Left ventricle myocardium inferior (tissue), 1 donor: ENCODE data around the gene CCDC89. TPM values are rescaled to one million over a fixed set of nuclear protein-coding genes. Genes with fewer than 3 reads are reported as not detected.
"Not testable (repeated sequence)": the region's sequence is repeated elsewhere in the genome, so short reads cannot be mapped to it uniquely, and the experiment has no call there.

Experiments
- DNase-seq: peaks from one replicate; pipeline ENCODE4 v3.0.0-alpha.2; 2020
- H3K27ac ChIP-seq: fragments of 200-600 bp; replicated peaks from 2 replicates; pipeline ENCODE4 v1.8.0; 2021
- H3K27me3 ChIP-seq: fragments of 200-600 bp; 2 replicates; pipeline ENCODE4 v1.8.0; 2021; ENCODE audit warnings: low read depth
- H3K36me3 ChIP-seq: fragments of 200-600 bp; 2 replicates; pipeline ENCODE4 v1.8.0; 2021
- H3K4me1 ChIP-seq: fragments of 200-600 bp; 2 replicates; pipeline ENCODE4 v1.8.0; 2021
- H3K4me3 ChIP-seq: fragments of 200-600 bp; 2 replicates; pipeline ENCODE4 v1.8.0; 2021; ENCODE audit warnings: mild to moderate bottlenecking, moderate library complexity
- H3K9me3 ChIP-seq: fragments of 200-600 bp; replicated peaks from 2 replicates; pipeline ENCODE4 v1.8.0; 2021
- intact Hi-C: fragments of 100-400 bp; cut with micrococcal nuclease; formaldehyde crosslinking; loops from one replicate; pipeline ENCODE4 v1.11.0; 2022
- total RNA-seq: library from RNA; stranded (reverse); fragmentation: NEBNext Ultra II Directional; extraction: Animal tissue kit (Norgen Biotek cat#: 25700); gene quantifications from one replicate; pipeline ENCODE4 v1.2.1, GENCODE V29; 2021
- TF ChIP-seq, protein P1 (sequence below): fragments of 200-600 bp; IDR thresholded peaks from 2 replicates; pipeline ENCODE4 v1.8.0; 2021; ENCODE audit warnings: antibody characterized with exemption, mild to moderate bottlenecking, borderline replicate concordance
- donor health status: DM: no; HTN: yes; CAD: no; lungs with severe emphysema.

The CCDC89 gene
- total RNA-seq, 1 donor from 2014 or later, result 0.63 TPM

- peaks cover 56% of the 10 kb centered on the region for H3K36me3 ChIP-seq
- H3K4me3 ChIP-seq, result no peak overlapping the region
- TF ChIP-seq, protein P1, sequence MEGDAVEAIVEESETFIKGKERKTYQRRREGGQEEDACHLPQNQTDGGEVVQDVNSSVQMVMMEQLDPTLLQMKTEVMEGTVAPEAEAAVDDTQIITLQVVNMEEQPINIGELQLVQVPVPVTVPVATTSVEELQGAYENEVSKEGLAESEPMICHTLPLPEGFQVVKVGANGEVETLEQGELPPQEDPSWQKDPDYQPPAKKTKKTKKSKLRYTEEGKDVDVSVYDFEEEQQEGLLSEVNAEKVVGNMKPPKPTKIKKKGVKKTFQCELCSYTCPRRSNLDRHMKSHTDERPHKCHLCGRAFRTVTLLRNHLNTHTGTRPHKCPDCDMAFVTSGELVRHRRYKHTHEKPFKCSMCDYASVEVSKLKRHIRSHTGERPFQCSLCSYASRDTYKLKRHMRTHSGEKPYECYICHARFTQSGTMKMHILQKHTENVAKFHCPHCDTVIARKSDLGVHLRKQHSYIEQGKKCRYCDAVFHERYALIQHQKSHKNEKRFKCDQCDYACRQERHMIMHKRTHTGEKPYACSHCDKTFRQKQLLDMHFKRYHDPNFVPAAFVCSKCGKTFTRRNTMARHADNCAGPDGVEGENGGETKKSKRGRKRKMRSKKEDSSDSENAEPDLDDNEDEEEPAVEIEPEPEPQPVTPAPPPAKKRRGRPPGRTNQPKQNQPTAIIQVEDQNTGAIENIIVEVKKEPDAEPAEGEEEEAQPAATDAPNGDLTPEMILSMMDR, result no peak
- H3K4me1 ChIP-seq, result peaks cover 68% of the 10 kb centered on the region
- no peaks in the 10 kb centered on the region for H3K27me3 ChIP-seq
- DNase-seq, result no peak
- H3K27ac ChIP-seq, result no peak overlapping the region
- intact Hi-C loops, result no loop called here
- H3K9me3 ChIP-seq, result no peaks in the 10 kb centered on the region
Measured at GRCh38 chr11:85658180-85658579, 27.8 kb downstream of the CCDC89 start.

DNA sequence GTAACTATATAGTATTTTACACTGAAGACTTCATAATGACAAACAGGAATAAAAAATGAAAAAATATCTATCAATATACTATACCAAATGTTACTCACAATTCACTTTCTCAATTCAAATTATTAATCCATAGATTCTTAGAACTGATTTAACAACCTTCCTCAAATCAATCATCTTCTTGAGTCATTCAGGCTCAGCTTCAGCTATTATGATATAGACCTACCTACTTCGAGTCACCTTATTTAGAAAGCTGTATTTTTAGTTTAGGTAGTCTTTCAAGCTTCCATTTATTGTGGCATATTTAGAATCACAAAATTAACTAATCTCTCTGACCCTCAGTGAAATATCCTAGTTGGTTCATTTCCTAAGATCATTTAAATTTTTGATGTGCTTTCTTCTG, 29.2 kb downstream of the CCDC89 start:
- Histone ChIP-seq H3K27me3 (no peaks in the 10 kb centered on the region), H3K4me1 (peaks cover 65% of the 10 kb centered on the region), H3K9me3 (no peaks in the 10 kb centered on the region), H3K4me3 (no peak overlapping the region), H3K27ac (no peak overlapping the region), H3K36me3 (peaks cover 58% of the 10 kb centered on the region)
- TF ChIP-seq, protein P1, result no peak
- no peak for DNase-seq
- intact Hi-C loops, result no loop called here

DNA sequence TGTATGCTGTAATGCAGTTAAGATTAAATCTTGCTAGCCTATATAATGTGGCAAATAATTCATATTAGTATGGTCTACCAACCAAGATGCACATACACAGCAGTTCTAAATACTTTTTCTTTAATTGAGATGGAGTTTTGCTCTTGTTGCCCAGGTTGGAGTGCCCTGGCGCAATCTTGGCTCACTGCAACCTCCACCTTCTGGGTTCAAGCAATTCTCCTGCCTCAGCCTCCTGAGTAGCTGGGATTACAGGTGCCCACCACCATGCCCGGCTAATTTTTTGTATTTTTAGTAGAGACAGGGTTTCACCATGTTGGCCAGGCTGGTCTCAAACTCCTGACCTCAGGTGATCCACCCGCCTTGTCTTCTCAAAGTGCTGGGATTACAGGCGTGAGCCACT, 31.7 kb downstream of the CCDC89 start:
- DNase-seq, H3K27ac ChIP-seq, H3K9me3 ChIP-seq, intact Hi-C loops, H3K4me3 ChIP-seq, H3K27me3 ChIP-seq: not testable (repeated sequence)
- H3K36me3 ChIP-seq, result peaks cover 55% of the 10 kb centered on the region
- H3K4me1 ChIP-seq, result peaks cover 42% of the 10 kb centered on the region

GRCh38 chr11:85652786-85653447, 33.1 kb downstream of the CCDC89 start:
- DNase-seq, result no peak
- no peaks in the 10 kb centered on the region for H3K27me3 ChIP-seq
- H3K4me1 ChIP-seq, result peaks cover 42% of the 10 kb centered on the region
- intact Hi-C loops, result no loop called here
- H3K27ac ChIP-seq, result no peak overlapping the region
- TF ChIP-seq, protein P1, result no peak
- H3K4me3 ChIP-seq, result no peak overlapping the region
- no peaks in the 10 kb centered on the region for H3K9me3 ChIP-seq
- peaks cover 46% of the 10 kb centered on the region for H3K36me3 ChIP-seq

DNA sequence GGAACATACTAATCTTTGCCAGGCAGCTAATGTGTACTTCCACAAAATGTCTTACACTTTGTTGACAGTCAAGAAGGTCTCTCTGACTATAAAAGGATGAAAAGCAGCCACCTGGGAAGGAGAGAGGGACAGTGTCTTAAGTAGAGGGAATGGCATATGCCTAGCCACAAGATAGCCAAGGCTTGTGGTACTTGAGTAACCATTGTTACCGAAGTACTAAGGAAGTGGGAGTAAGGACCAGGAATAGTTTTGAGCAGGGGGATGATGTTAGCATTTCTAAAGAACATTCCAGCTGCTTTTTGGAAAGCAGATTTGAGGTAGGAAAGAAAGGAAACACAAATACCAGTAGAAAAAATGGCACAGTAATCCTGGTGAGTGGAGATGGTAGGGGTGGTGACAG, 34.9 kb downstream of the CCDC89 start:
- H3K36me3 ChIP-seq, result peaks cover 29% of the 10 kb centered on the region

More for the DNA sequence above, 34.9 kb downstream of the CCDC89 start:
- H3K4me1 ChIP-seq, result peaks cover 44% of the 10 kb centered on the region
- TF ChIP-seq, protein P1, result no peak
- H3K27ac ChIP-seq, result no peak overlapping the region
- no peaks in the 10 kb centered on the region for H3K9me3 ChIP-seq
- DNase-seq, result no peak
- intact Hi-C loops, result no loop called here
- H3K27me3 ChIP-seq, result no peaks in the 10 kb centered on the region
- H3K4me3 ChIP-seq, result no peak overlapping the region
